ENCODE data around the gene TNFRSF4.
A peak's percentile ranks its signal among the peaks of the same experiment; 100 is the strongest.

The TNFRSF4 gene

DNA sequence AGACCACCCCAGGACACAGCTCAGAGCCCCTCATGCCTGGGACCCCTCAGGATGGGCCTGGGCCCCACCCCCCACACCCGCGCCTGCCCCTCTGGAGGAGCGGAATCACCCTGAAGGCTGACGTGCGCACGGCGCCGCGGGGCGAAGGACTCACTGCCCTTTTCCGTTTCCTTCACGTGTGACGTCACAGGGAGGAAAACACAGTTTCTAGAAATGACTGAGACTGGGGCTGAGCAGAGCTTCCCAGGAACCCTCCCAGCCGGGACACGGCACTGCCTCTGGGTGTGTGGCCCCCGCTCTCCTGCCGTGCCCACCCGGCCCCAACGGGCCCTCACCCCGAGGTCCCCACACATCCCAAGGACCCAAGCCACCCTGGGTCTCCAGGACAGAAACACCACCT is 5.4 kb upstream of the TNFRSF4 start:
- H3K4me3 ChIP-seq (ENCODE audit: low read depth, low read length): no peak overlapping the region

DNA sequence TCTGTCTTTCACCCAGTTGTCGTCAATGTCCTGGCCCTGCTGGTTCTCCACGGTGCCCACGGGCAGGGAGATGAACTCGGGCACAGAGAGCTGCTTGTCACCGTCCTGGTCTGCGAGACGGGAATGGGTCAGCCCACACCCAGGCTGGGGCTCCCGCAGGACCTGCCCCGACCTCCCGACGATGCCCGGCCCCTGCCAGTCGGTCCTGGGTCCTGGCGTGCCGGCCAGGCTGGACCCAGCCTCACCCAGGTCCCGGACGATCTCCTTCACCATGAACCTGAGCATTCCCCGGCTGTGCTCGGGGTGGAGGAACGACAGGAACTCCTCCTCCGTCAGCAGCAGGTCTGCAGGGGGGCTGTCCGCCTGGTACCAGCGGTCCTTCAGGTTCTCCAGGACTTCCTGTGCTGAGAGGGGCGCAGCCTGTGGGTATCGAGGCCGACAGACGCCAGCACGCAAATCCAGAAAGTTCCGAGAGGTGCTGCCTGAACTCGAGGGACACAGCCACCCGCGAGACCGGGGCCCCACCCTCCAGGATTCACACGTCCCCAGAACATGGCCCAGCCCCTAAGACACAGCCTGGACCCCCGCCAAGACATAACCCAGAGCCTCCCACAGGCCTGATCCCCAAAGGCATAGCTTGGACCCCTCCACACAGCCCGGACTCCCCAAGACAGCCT is 4.7 kb upstream of the TNFRSF4 start:
- H3K4me3 ChIP-seq (ENCODE audit: low read depth, low read length): no peak overlapping the region

DNA sequence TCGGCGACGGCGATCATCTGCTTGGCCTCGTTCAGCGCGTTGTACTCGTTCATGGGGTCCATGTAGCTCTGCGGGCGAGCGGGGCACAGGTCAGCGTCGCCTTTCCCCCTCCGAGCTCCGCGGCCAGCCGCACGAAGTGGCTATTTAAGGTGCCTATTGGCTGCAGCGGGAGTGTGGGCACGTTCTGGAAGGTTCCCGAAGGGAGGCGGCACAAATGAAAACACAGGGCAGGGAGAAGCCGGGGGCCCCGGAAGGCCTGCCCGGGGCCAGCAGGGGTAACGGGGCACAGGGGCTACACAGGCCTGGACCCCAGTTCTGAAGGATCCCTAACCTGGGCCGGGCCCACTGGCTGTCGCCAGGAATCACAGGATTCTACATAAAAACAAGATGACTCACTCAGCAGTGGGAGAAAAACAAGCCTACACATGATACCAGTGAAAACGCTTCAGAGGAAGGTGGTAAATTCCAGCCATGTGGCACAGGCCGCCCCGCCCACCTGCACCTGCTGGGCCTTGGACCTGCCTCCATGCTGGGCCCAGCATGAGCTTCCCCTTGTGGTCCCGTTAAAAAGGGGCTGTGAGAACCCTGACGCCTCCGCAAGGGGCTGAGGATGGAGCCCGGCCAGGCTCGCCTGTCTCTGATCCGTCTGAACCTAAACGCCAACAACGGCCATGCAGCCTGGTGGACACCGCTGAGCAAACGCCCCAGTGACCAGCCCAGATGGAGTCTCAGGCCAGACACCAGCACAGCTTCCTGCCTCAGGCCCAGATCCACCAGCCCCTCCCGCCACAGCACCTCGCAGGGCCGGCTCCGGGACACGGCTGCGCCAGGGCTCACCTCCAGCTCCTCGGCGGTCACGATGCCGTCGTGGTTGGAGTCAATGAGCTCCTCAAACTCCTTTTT is 3.9 kb upstream of the TNFRSF4 start:
- H3K4me3 ChIP-seq (ENCODE audit: low read depth, low read length): no peak overlapping the region

DNA sequence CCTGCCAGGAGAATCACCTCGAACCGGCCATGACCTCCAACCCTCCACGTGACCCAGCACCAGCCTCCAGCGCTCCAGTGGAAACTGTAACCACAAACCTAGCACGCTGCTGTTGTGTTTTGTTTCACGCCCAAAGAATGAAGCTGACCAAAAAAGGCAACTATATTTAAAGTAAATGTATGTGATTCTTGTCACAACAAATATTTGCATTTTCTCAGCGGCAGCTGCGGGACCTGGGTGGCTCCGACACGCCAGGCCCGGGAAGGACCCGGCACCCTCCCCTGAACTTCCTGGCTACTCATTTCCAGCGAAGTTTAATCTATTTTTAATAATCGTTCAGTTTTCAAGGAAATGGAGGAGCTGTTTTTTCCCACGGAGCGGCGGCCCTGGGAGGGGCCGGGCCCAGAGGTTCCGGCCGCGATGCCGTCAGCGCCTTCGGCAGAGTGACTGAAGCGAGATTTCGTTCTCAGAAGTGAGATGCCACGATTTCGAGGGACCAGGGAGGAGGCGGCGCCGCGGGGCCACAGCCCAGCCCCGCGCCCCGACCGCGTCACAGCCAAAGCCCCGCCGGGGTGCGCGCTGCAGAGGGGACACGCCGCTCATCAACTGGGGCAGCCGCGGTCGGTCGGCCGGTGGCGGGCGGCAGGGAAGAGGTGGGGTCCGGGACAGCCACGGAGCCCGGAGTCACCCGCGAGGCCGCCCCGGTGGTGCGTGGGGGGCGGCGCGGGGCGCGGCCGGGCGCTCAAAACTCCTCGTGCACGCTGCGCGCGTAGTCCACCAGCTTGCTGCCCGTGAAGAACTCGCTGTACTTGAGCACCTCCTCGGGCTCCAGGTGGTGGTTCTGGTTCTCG is 3.0 kb upstream of the TNFRSF4 start:
- H3K4me3 ChIP-seq (ENCODE audit: low read depth, low read length): no peak overlapping the region

DNA sequence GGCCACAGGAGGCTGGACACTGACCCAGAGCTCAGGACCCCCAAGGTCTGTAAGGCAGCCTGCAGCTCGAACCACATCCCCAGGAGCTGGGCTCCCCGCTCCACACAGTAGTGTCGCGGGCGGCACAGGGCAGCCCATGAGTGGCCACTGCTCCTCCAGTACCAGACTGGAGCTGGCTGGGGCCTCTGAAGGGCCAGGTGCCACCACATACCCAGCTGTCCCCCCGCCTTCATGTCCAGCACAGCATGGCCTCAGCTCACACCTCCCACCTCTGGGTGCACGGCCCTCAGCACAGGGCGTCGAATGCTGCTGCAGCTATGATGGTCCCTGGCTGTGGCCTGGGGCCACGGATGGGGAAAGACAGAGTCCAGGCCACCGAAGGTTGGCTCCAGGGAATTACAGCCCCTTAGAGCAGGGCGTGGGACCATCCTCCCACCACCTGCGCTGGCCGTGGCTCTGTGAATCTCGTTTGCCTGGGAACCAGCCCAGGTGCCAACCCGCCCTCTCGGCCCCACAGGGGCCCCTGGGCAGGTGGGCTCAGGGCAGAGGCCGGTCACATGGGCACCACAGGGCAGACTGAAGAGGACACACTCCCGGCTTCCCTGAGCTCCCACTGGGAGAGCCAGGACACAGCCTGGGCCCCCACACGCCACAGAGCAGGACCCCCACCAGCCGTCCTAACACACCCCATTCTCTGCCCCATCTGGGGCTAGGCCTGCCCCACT is 2.1 kb upstream of the TNFRSF4 start:
- no peak overlapping the region for H3K4me3 ChIP-seq (ENCODE audit: low read depth, low read length)

DNA sequence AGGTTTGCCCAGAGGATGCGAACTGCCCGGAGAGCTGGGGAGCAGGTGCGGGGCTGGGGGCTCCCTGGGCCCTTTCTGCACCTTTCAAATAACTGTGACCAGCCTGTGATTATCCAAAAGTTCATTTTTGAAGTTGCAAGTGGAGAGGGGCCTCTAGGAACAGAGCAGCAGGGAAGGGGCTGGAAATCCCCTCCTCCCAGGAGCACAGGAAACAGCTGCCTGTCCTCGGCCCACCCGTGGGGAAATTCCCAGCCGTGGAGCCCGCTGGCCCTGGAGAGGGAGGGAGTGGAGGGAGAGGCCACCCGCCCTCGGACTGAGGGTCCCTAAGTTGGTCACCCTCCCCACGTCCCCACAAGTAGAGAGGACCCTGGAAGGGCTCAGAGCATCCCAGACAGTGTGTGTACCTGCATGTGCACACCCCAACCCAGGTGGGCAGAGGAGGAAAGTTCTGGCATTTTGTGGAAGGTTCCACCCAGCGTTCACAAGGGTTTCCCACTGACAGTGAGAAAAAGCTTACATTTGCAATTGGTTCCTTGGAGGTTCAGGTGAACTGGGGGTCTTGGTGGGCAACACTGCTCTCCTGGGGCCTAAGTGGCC is 1.2 kb upstream of the TNFRSF4 start:
- no peak overlapping the region for H3K4me3 ChIP-seq (ENCODE audit: low read depth, low read length)

DNA sequence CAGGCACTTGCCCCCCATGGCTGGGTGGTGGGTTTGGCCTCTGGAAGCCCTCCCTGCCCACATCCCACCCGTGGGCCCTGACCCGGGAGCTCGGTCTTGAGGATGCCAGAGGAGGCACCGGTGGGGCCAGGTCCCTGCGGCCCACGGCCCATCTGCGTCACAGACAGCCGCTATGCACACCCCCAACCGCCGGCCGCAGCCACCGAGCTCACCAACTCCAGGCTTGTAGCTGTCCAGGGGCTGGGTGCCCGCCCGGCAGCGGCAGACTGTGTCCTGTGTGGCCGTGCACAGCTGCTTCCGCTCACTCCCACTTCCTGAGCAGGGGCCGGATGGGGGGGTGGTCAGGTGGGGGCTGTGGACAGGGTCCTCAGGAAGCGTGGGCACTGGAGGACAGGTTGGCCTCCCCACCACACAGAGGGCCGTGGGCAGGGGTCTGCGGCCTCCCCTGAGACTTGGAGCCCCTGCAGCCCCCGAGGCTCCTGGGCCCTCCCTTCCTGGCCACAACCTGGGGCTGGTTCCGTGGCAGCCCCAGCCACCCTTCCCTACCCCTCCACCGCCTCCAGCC is 1.1 kb downstream of the TNFRSF4 start:
- H3K4me3 ChIP-seq (ENCODE audit: low read depth, low read length): no peak overlapping the region

DNA sequence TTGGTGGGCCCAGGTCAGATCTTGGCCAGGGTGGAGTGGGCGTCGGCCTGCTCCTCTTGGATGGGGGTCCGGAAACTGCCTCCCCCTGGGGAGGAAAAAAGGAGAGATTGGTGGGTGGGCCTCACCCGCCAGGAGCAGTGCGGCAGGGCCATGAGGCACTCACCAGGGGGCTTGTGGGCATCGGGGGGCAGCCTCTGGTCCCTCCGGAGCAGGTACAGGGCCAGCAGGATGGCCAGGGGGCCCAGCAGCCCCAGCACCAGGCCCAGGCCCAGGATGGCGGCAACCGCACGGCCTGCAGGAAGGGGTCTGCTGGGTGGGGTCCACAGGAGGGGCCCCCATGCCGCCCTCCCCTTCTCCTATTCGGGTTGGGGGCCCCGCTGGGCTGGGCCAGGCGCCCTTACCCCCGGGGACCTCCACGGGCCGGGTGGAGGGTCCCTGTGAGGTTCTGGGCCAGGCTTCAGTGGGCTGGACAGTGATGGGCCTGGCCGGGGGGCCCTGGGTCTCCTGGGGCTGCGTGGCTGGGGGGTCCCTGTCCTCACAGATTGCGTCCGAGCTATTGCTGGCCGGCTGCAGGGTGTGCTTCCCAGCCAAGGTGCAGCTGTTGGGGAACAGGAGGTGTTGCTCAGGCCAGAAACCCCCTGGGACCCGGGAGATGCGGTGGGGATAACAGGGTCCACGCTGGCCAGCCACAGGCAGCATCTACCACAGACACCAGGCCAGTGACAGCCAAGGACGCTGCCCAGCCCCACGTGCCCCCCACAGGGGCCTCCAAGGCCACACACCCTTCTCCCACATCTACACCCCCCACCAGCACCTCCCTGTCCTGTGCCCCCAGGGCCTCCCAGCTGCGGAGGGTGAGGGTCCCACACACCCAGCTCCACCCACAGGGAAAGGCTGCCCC is 2.2 kb downstream of the TNFRSF4 start:
- H3K4me3 ChIP-seq (ENCODE audit: low read depth, low read length): no peak overlapping the region

DNA sequence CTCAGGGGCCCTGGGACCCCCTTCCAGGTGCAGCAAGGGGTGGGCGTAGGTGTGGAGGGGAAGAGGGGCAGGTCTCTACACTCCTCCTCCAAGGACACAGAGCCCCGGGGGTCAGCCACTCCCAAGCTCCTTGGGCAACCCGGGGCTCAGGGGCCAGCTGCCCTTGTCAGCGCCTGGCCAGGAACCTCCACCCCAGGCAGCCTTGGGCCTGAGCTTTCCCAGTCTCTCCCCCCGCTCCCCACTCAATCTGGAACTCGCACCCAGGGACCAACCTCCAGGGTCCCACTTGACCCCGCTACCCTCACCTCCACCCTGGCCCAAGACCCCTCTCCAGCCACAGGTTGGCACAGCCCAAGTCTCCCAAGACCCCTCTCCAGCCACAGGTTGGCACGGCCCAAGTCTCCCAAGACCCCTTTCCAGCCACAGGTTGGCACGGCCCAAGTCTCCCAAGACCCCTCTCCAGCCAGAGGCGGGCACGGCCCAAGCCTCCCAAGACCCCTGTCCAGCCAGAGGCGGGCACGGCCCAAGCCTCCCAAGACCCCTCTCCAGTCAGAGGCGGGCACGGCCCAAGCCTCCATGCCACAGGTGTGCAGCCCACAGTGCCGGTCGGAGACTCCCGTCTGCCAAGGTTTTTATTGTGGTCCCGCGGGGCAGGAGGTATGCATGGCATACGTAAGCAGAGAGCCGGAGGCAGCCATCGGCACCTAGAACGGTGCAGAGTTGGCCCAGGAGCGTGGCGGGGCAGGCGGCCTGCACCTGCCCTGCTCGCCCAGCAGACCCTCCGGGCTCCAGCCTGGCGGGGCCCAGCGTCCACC is 3.0 kb downstream of the TNFRSF4 start:
- H3K4me3 ChIP-seq (ENCODE audit: low read depth, low read length): no peak overlapping the region

DNA sequence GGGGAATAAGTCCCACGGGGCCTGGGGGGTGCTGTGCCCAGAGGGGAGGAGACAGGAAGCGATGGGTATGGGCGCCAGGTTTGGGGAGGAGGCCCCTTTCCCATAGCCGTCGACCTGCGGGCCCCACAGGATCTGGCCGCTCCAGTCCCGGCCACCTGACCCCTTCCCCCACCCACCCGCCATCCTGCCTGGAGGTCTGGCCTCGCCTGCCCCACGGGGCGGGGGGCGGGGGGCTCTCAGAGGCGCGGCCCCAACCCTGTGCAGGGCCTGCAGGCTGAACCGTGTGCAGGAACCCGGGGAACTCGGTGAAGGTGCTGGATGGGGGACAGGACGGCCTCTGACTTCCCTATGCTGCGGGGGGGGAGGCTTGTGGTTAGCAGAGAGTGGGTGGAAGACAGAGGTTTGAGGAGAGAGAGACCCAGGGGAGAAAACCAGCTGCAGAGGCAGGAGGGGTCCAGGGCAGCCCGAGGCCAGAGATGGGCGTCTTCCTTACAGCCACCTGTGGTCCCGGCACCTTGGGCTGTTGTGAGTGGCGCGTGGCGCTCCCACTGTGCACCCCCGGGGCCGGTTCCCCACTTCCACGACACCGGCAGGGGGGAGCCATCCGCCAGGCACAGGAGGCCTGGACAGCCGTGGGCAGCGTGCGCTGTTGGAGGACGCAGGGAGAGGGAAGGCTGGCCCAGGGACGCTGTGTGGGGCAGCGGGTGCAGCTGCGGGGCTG is 5.1 kb downstream of the TNFRSF4 start:
- H3K4me3 ChIP-seq (ENCODE audit: low read depth, low read length): no peak overlapping the region

DNA sequence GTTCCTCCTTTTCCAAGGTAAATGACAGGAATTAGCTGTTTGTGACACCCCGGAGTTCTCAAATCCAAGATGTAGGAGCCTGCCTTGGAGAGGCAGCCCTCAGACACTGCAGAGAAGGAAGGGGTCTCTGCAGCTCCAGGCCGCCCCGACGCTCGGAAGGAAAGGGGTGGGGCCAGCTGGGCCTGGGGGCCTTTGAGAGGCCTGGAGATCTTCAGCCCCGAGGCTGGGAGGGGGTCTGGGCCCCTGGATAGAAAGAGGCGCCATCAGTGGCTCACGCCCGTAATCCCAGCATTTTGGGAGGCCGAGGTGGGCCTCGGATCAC is 6.4 kb downstream of the TNFRSF4 start:
- H3K4me3 ChIP-seq (ENCODE audit: low read depth, low read length): no peak overlapping the region

DNA sequence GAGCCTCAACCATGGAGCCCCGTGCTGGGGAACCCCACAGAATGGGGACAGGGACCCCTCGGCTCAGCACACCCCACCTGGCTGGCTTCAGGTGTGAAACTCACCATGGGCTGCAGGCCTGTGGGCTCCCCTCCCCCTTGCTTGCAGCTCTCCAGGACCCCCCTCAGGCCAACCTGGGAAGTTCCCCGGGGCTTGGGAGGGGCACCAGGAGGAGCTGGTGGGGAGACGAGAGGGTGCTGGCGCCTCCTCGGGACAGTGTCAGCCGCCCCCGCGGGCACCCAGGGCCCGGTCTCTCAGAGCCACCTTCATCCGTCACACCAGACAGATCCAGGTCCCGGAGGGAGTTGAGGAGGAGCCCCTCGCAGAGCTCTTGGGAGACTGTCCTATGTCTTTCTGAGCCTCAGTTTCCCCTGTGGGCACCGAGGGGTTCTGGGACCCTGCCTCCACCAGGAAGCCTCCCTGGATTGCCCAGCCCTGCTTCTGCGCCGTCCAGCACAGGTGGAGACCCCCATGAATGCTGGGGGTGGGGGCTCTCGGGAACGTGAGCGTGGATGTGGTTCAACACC is 6.9 kb downstream of the TNFRSF4 start:
- H3K4me3 ChIP-seq (ENCODE audit: low read depth, low read length): no peak overlapping the region

DNA sequence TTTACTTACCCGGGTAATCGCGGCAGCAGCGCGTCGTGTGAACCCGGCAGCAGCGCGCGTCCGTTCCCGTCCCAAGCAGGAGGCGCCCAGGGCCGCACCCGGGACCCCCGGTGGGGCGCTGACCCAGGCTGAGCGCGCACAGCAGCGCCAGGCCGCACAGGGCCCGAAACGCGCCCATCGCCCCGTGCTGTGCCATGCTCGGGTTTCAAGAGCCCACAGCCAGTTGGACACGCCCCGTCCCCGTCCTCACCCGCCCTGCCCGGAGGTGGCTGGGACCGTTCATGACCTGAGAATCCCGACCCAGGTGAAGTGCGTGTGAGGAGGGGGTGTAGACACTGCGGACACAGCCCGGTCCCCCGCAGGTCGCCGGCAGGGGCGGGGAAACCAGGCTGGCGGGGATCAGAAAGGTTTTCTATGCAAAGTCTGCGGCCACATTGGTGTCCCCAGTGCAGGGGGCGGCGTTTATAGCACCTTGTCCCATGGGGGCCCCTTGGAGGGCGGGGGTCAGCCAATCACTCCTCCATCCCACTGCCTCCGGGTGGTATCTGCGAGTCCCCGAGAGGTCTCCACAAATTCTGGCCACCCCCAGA is 7.5 kb downstream of the TNFRSF4 start, which contains the start of gene TNFRSF18:
Gene TNFRSF18 (minus strand): TSS at position 217 of the 590 bp plus-strand sequence. CDS start 21 bp downstream, at position 196.
- H3K4me3 ChIP-seq (ENCODE audit: low read depth, low read length): peak within 1 kb of the TSS; percentile 1

DNA sequence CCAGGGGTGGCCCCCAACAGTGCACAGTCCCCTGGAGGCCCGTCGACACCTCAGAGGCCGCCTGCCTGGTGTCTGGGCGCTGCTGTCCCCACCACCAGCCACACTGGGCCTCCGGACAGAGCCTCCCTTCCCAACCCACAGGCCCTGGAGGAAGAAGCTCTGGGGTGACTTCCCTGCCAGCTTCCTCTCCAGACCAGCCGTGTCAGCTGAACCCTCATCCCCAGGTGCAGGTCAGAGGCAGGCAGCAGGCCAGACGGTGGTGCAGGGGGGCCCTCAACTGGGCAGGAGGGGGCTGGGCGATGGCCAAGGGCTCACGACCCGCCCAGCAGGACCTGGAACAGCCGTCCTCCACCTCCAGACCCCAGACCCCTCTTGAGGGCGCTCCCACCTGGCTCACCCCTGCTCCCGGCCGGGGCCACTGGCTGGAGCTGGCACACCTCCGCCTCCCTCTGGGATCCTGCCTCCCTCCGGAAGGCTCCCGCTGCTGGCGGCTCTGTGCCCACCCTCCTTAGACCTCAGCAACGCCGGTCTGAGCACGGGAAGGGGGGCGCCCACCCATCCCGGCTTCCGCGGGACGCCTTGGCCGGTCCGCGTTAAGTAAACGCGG is 8.1 kb downstream of the TNFRSF4 start:
- no peak overlapping the region for H3K4me3 ChIP-seq (ENCODE audit: low read depth, low read length)

DNA sequence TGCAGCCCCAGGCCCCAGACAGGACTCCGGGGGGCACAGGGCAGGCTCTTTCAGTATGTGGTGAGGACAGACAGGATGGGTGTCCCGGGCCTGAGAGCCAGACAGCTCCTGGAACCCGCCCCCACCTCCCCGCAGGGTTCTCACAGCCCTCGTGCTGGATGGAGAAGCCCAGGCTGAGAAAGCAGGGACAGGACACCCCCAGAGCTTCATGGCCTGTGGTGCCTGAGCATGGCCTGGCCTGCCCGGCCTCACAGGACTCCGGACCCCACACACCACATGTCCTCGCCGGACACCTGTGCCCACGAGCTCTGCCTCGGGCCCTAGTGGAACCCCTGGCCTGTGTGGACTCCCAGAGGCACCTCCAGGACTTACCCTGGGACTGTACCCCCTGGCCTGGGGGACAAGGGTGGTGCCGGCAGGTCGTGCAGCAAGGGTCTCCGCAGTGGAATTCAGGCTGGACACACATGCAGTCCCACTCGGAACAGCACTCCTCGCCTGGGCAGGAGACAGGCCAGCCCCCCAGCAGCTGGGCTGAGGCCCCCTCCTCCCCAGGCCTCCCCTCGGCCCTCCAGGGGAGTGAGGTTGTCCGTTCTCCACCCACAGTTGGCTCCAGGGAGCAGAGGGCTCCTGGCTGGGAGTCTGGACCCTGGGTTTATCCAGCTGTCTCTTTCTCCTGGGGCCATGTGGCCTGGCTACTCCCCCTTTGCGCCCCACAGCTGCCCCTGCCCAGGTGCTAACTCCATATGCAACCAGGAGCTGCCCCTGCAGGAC is 8.8 kb downstream of the TNFRSF4 start:
- H3K4me3 ChIP-seq (ENCODE audit: low read depth, low read length): no peak overlapping the region
